Stimulated activated CD4-positive, alpha-beta T cell treated with anti-CD3 and anti-CD28 coated beads, Interleukin-4, amount 100 ng/mL, for 1 hour (primary cell): Measurements from ENCODE around the gene OLIG2.

ENCODE experiments used
- DNase-seq: peaks from one replicate; pipeline ENCODE4 v3.0.0-alpha.2; 2020

OLIG2 gene

GRCh38 chr21:33020558-33021100 is 5.1 kb upstream of the OLIG2 start:
- no peak for DNase-seq

GRCh38 chr21:33021150-33021549 is 4.6 kb upstream of the OLIG2 start:
- DNase-seq: no peak

DNA sequence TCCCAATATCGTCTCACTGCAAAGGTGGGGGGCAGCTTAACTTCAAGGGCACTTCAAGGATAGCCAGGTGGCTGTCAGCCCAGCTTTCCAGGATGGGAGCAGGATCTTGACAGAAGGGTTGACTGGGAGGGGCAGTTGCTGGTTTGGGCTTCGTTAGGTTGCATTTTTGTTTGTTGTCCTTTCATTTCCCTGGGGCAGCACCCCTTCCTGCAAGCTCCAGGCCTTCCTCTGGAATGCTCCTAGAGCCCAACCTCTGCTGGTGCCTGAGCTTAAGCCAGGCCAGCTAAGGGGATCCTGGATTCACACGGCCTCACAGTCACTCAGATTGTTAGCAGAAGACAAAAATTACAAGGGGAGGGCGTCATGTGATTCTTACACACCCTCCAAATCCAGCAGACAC is 4.1 kb upstream of the OLIG2 start:
- DNase-seq: no peak

- no peak for DNase-seq
Observed at GRCh38 chr21:33022489-33022827, 3.3 kb upstream of the OLIG2 start.

DNA sequence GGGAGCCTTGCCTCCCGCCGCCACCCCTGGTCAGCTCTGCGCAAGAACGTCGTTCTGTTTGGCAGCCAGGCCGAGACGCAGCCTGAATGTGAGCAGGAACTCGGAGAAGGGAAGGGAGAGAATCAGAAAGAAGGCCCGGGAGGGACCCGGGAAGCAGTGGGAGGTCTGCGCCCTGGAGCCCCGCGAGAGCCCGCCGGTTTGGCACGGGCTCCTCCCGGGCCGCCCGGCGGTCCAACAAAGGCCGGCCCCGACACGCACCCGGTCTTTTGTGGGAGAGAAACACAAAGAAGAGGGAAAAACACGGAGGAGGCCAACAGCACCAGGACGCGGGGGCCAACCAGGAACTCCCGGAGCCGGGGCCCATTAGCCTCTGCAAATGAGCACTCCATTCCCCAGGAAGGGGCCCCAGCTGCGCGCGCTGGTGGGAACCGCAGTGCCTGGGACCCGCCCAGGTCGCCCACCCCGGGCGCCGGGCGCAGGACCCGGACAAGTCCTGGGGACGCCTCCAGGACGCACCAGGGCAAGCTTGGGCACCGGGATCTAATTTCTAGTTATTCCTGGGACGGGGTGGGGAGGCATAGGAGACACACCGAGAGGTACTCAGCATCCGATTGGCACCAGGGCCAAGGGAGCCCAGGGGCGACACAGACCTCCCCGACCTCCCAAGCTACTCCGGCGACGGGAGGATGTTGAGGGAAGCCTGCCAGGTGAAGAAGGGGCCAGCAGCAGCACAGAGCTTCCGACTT is 2.7 kb upstream of the OLIG2 start:
- DNase-seq: no peak

GRCh38 chr21:33023574-33024200 is 2.0 kb upstream of the OLIG2 start:
- DNase-seq: no peak

DNA sequence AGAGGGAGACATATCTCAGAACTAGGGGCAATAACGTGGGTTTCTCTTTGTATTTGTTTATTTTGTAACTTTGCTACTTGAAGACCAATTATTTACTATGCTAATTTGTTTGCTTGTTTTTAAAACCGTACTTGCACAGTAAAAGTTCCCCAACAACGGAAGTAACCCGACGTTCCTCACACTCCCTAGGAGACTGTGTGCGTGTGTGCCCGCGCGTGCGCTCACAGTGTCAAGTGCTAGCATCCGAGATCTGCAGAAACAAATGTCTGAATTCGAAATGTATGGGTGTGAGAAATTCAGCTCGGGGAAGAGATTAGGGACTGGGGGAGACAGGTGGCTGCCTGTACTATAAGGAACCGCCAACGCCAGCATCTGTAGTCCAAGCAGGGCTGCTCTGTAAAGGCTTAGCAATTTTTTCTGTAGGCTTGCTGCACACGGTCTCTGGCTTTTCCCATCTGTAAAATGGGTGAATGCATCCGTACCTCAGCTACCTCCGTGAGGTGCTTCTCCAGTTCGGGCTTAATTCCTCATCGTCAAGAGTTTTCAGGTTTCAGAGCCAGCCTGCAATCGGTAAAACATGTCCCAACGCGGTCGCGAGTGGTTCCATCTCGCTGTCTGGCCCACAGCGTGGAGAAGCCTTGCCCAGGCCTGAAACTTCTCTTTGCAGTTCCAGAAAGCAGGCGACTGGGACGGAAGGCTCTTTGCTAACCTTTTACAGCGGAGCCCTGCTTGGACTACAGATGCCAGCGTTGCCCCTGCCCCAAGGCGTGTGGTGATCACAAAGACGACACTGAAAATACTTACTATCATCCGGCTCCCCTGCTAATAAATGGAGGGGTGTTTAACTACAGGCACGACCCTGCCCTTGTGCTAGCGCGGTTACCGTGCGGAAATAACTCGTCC is 1.3 kb upstream of the OLIG2 start:
- no peak for DNase-seq

GRCh38 chr21:33025106-33025488 is 638 bp upstream of the OLIG2 start:
- no peak for DNase-seq

DNA sequence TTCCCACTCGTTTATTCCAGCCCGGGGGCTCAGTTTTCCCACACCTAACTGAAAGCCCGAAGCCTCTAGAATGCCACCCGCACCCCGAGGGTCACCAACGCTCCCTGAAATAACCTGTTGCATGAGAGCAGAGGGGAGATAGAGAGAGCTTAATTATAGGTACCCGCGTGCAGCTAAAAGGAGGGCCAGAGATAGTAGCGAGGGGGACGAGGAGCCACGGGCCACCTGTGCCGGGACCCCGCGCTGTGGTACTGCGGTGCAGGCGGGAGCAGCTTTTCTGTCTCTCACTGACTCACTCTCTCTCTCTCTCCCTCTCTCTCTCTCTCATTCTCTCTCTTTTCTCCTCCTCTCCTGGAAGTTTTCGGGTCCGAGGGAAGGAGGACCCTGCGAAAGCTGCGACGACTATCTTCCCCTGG is 716 bp downstream of the OLIG2 start:
- no peak for DNase-seq

- DNase-seq: no peak
Observed at GRCh38 chr21:33026878-33027400, 1.2 kb downstream of the OLIG2 start.

GRCh38 chr21:33027401-33028286 is 1.9 kb downstream of the OLIG2 start:
- DNase-seq: no peak

DNA sequence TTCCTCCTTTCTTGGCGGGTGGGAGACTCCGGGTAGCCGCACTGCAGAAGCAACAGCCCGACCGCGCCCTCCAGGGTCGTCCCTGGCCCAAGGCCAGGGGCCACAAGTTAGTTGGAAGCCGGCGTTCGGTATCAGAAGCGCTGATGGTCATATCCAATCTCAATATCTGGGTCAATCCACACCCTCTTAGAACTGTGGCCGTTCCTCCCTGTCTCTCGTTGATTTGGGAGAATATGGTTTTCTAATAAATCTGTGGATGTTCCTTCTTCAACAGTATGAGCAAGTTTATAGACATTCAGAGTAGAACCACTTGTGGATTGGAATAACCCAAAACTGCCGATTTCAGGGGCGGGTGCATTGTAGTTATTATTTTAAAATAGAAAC is 2.5 kb downstream of the OLIG2 start:
- no peak for DNase-seq

DNA sequence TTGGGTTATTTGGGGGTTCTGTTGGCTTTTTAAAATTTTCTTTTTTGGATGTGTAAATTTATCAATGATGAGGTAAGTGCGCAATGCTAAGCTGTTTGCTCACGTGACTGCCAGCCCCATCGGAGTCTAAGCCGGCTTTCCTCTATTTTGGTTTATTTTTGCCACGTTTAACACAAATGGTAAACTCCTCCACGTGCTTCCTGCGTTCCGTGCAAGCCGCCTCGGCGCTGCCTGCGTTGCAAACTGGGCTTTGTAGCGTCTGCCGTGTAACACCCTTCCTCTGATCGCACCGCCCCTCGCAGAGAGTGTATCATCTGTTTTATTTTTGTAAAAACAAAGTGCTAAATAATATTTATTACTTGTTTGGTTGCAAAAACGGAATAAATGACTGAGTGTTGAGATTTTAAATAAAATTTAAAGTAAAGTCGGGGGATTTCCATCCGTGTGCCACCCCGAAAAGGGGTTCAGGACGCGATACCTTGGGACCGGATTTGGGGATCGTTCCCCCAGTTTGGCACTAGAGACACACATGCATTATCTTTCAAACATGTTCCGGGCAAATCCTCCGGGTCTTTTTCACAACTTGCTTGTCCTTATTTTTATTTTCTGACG is 3.1 kb downstream of the OLIG2 start:
- peak; percentile 37 for DNase-seq

GRCh38 chr21:33029385-33029921 is 3.7 kb downstream of the OLIG2 start:
- no peak for DNase-seq

DNA sequence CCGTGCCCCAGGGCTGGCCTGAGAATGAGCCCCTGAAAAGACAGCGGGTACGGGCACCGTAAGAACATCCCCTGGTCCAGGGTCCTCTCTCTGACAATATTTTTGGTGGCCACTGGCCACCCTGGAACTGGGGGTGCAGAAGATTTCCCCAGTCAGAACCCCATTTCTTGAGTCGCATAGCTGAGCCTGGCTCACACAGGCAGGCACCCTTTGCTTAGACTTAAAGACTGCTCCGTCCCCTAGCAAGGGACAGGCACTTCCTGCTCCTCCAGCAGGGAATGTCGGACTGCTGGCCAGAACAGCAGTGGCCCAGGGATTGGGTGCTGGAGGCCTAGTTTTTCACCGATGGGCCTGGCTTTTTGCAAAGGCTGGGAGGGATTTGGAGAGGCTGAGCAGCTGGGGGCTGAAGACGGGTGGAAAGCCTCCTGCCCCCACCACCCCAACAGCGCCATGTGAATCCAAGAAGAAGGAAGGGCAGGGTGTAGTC is 4.3 kb downstream of the OLIG2 start:
- DNase-seq: no peak

- no peak for DNase-seq
Observed at GRCh38 chr21:33030633-33031032, 4.9 kb downstream of the OLIG2 start.

DNA sequence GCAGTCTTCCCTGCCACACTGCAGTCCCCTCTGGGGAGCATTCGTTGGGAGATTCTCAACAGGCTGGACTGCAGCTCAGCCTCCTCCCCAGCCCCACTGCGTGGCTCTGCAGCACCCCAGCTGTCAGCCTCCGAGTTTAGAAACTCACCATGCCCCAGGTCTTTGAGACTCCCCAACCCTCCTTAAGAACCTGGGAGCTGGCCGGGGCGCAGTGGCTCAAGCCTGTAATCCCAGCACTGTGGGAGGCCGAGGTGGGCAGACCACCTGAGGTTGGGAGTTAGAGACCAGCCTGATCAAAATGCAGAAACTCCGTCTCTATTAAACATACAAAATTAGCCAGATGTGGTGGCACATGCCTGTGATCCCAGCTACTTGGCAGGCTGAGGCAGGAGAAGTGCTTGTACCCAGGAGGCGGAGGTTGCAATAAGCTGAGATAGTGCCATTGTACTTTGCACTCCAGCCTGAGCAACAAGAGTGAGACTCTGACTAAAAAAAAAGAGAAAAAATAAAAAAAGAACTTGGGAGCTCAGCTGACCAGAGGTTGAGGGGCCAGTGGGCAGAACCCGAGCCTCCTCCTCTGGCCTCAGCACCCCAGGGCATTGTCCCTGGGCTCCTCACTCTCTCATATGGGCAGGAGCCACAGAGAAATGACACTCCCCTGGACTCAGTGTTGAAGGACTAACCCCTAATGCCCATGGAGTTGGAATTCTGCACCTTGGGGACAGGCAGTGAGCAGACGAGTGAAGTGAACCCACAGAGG is 5.6 kb downstream of the OLIG2 start:
- no peak for DNase-seq

GRCh38 chr21:33032434-33033047 is 6.8 kb downstream of the OLIG2 start:
- DNase-seq: no peak

GRCh38 chr21:33033094-33033951 is 7.6 kb downstream of the OLIG2 start:
- no peak for DNase-seq
